H1 (cell line): ENCODE measurements around the gene DISP3. TPM values are rescaled to one million over a fixed set of nuclear protein-coding genes. Genes with fewer than 3 reads are reported as not detected.

ENCODE experiments used
- NANOG ChIP-seq: IDR thresholded peaks from 2 replicates; pipeline ENCODE4 v1.6.1; 2011; ENCODE audit warnings: low read length, low read depth, mild to moderate bottlenecking, inconsistent platforms; ENCODE audit not compliant: insufficient read depth, poor library complexity, severe bottlenecking
- POU5F1 ChIP-seq: IDR thresholded peaks from 2 replicates; pipeline ENCODE4 v1.6.1; 2011; ENCODE audit warnings: low read depth, mild to moderate bottlenecking, low read length, moderate library complexity
- polyA plus RNA-seq, 7 experiments: library from polyadenylated mRNA; depleted of rRNA in 3 of 7; stranded (reverse) in 5 of 7; unstranded in 2 of 7; fragments of >200 nt in 5 of 7; fragments of 200-250 nt in 2 of 7; gene quantifications; 1 replicate in 5 of 7; 2 replicates in 1 of 7; 4 replicates in 1 of 7; pipeline versions ENCODE4 v1.2.1 to v1.2.3, GENCODE V29; 2011 to 2013; ENCODE audit warnings: missing spikeins in 2 of 7, mixed read lengths in 2 of 7
- total RNA-seq: library from RNA; stranded (reverse); fragmentation: NEBNext Ultra II Directional; extraction: Animal tissue kit (Norgen Biotek cat#: 25700); gene quantifications from 2 replicates; pipeline ENCODE4 v1.2.1, GENCODE V29; 2021
- TF ChIP-seq, protein P1 (sequence below): fragments of 300-600 bp; sonication (generic); IDR thresholded peaks from 2 replicates; pipeline ENCODE4 v1.7.1; 2012; ENCODE audit warnings: low read length, moderate library complexity, mild to moderate bottlenecking, inconsistent platforms; ENCODE audit not compliant: insufficient replicate concordance

The DISP3 gene
- total and polyA plus RNA-seq, 2 of the 8 experiments (the other 6 are each of a cell fraction or from before 2014, with no cell fraction given), result 3.4 to 4.6 TPM

DNA sequence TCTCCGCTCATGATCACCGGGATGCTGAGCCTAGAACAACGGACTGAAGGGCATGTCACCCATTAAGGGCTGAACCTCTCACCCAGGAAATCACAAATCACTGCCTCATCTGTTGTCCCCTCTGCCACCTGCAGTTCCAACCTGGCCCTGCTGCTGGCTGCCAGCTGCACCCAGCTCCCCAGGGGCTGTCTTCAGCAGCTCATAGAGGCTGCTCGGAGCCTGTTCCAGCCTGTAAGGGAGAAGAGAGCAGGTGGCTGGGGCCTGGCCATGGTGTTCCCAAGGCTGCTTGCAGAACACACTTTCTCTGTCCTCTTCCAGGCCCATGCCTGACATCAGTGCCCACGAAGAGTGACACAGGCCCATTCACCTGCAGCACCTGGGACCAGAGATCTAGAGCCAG lies 44.5 kb upstream of the DISP3 start (continued):
- no peak for TF ChIP-seq NANOG
- no peak for TF ChIP-seq POU5F1
- TF ChIP-seq, protein P1, sequence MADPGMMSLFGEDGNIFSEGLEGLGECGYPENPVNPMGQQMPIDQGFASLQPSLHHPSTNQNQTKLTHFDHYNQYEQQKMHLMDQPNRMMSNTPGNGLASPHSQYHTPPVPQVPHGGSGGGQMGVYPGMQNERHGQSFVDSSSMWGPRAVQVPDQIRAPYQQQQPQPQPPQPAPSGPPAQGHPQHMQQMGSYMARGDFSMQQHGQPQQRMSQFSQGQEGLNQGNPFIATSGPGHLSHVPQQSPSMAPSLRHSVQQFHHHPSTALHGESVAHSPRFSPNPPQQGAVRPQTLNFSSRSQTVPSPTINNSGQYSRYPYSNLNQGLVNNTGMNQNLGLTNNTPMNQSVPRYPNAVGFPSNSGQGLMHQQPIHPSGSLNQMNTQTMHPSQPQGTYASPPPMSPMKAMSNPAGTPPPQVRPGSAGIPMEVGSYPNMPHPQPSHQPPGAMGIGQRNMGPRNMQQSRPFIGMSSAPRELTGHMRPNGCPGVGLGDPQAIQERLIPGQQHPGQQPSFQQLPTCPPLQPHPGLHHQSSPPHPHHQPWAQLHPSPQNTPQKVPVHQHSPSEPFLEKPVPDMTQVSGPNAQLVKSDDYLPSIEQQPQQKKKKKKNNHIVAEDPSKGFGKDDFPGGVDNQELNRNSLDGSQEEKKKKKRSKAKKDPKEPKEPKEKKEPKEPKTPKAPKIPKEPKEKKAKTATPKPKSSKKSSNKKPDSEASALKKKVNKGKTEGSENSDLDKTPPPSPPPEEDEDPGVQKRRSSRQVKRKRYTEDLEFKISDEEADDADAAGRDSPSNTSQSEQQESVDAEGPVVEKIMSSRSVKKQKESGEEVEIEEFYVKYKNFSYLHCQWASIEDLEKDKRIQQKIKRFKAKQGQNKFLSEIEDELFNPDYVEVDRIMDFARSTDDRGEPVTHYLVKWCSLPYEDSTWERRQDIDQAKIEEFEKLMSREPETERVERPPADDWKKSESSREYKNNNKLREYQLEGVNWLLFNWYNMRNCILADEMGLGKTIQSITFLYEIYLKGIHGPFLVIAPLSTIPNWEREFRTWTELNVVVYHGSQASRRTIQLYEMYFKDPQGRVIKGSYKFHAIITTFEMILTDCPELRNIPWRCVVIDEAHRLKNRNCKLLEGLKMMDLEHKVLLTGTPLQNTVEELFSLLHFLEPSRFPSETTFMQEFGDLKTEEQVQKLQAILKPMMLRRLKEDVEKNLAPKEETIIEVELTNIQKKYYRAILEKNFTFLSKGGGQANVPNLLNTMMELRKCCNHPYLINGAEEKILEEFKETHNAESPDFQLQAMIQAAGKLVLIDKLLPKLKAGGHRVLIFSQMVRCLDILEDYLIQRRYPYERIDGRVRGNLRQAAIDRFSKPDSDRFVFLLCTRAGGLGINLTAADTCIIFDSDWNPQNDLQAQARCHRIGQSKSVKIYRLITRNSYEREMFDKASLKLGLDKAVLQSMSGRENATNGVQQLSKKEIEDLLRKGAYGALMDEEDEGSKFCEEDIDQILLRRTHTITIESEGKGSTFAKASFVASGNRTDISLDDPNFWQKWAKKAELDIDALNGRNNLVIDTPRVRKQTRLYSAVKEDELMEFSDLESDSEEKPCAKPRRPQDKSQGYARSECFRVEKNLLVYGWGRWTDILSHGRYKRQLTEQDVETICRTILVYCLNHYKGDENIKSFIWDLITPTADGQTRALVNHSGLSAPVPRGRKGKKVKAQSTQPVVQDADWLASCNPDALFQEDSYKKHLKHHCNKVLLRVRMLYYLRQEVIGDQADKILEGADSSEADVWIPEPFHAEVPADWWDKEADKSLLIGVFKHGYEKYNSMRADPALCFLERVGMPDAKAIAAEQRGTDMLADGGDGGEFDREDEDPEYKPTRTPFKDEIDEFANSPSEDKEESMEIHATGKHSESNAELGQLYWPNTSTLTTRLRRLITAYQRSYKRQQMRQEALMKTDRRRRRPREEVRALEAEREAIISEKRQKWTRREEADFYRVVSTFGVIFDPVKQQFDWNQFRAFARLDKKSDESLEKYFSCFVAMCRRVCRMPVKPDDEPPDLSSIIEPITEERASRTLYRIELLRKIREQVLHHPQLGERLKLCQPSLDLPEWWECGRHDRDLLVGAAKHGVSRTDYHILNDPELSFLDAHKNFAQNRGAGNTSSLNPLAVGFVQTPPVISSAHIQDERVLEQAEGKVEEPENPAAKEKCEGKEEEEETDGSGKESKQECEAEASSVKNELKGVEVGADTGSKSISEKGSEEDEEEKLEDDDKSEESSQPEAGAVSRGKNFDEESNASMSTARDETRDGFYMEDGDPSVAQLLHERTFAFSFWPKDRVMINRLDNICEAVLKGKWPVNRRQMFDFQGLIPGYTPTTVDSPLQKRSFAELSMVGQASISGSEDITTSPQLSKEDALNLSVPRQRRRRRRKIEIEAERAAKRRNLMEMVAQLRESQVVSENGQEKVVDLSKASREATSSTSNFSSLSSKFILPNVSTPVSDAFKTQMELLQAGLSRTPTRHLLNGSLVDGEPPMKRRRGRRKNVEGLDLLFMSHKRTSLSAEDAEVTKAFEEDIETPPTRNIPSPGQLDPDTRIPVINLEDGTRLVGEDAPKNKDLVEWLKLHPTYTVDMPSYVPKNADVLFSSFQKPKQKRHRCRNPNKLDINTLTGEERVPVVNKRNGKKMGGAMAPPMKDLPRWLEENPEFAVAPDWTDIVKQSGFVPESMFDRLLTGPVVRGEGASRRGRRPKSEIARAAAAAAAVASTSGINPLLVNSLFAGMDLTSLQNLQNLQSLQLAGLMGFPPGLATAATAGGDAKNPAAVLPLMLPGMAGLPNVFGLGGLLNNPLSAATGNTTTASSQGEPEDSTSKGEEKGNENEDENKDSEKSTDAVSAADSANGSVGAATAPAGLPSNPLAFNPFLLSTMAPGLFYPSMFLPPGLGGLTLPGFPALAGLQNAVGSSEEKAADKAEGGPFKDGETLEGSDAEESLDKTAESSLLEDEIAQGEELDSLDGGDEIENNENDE, result no peak
